Uterus (tissue), 4 donors: ENCODE data around the gene CDH4. TPM values are rescaled to one million over a fixed set of nuclear protein-coding genes. Genes with fewer than 3 reads are reported as not detected.

Experiments used
- DNase-seq, 2 donors: peaks; one replicate each; pipeline ENCODE4 v3.0.0-alpha.2; 2019 to 2020
- H3K27ac ChIP-seq, 2 donors: fragments of 200-600 bp; sonication (generic); 1 replicate in 1 of 2; 2 replicates in 1 of 2; pipeline ENCODE4 v1.5.1; 2016 to 2018
- H3K27me3 ChIP-seq, 2 donors: fragments of 200-600 bp; sonication (generic); one replicate each; pipeline ENCODE4 v1.5.1; 2018 to 2019; ENCODE audit warnings: control low read depth in 1 of 2
- H3K36me3 ChIP-seq, 2 donors: fragments of 200-600 bp; sonication (generic); one replicate each; pipeline ENCODE4 v1.5.1; 2019; ENCODE audit warnings: control low read depth in 1 of 2
- H3K4me1 ChIP-seq, 2 donors: fragments of 200-600 bp; sonication (generic); one replicate each; pipeline ENCODE4 v1.5.1; 2018 to 2019; ENCODE audit warnings: control low read depth in 1 of 2
- H3K4me3 ChIP-seq, 2 donors: fragments of 200-600 bp; sonication (generic); 1 replicate in 1 of 2; 2 replicates in 1 of 2; pipeline ENCODE4 v1.5.1; 2018 to 2019; ENCODE audit warnings: mild to moderate bottlenecking in 1 of 2
- H3K9me3 ChIP-seq, 2 donors: fragments of 200-600 bp; sonication (generic); one replicate each; pipeline ENCODE4 v1.5.1; 2019; ENCODE audit warnings: control low read depth in 1 of 2
- CTCF ChIP-seq, 4 experiments: fragments of 200-600 bp in 2 of 4; fragments of 450-650 bp in 2 of 4; sonication (generic) in 2 of 4; IDR thresholded peaks; one replicate each; pipeline ENCODE4 v1.5.1; 2016 to 2019; ENCODE audit warnings: antibody characterized with exemption in 4 of 4, mild to moderate bottlenecking in 2 of 4, moderate library complexity in 1 of 4
- POLR2A ChIP-seq, 2 donors: fragments of 450-650 bp; IDR thresholded peaks; one replicate each; pipeline ENCODE4 v1.6.1; 2016; ENCODE audit warnings: antibody characterized with exemption in 2 of 2, mild to moderate bottlenecking in 1 of 2, moderate library complexity in 1 of 2
- intact Hi-C: fragments of 100-400 bp; cut with DNase I; formaldehyde crosslinking; loops from one replicate; pipeline ENCODE4 v1.15.1; 2023; ENCODE audit warnings: low total_unique reads
- total RNA-seq, 4 donors: library from RNA; depleted of rRNA in 3 of 4; stranded (reverse); fragments of >200 nt in 3 of 4; gene quantifications; one replicate each; pipeline versions ENCODE4 v1.1.0 to v1.2.4, GENCODE V29; 2014 to 2023
- donor health status: DM: yes; HTN: yes; CAD: no.

The CDH4 gene
- total RNA-seq, 4 donors from 2014 or later: under 0.01 to 0.55 TPM; not detected in 2

GRCh38 chr20:61457725-61458124 lies 205.7 kb downstream of the CDH4 start:
- Histone ChIP-seq H3K27me3 (no peaks in the 10 kb centered on the region), H3K4me1 (no peaks in the 10 kb centered on the region), H3K9me3 (no peaks in the 10 kb centered on the region), H3K4me3 (no peak overlapping the region), H3K27ac (no peak overlapping the region), H3K36me3 (no peaks in the 10 kb centered on the region)
- DNase-seq: no peak
- intact Hi-C loops: no loop called here
- no peak for TF ChIP-seq CTCF (IDR thresholded peaks at IDR 0.05)
- TF ChIP-seq POLR2A (IDR thresholded peaks at IDR 0.05): no peak

GRCh38 chr20:61458146-61458746 lies 206.2 kb downstream of the CDH4 start:
- Histone ChIP-seq H3K9me3 (no peaks in the 10 kb centered on the region), H3K36me3 (no peaks in the 10 kb centered on the region), H3K4me1 (no peaks in the 10 kb centered on the region), H3K27me3 (no peaks in the 10 kb centered on the region), H3K27ac (no peak overlapping the region), H3K4me3 (no peak overlapping the region)
- DNase-seq: no peak
- intact Hi-C loops: no loop called here
- no peak for TF ChIP-seq POLR2A (IDR thresholded peaks at IDR 0.05)
- no peak for TF ChIP-seq CTCF (IDR thresholded peaks at IDR 0.05)

- Histone ChIP-seq H3K27ac (no peak overlapping the region), H3K36me3 (no peaks in the 10 kb centered on the region), H3K4me1 (no peaks in the 10 kb centered on the region), H3K4me3 (no peak overlapping the region), H3K9me3 (no peaks in the 10 kb centered on the region), H3K27me3 (no peaks in the 10 kb centered on the region)
- intact Hi-C loops: no loop called here
- DNase-seq: no peak
- TF ChIP-seq CTCF (IDR thresholded peaks at IDR 0.05): no peak
- TF ChIP-seq POLR2A (IDR thresholded peaks at IDR 0.05): no peak
Measured at GRCh38 chr20:61459266-61459665, 207.2 kb downstream of the CDH4 start.

- Histone ChIP-seq H3K27ac (no peak overlapping the region), H3K4me1 (no peaks in the 10 kb centered on the region), H3K4me3 (no peak overlapping the region), H3K36me3 (no peaks in the 10 kb centered on the region), H3K27me3 (no peaks in the 10 kb centered on the region), H3K9me3 (no peaks in the 10 kb centered on the region)
- no peak for DNase-seq
- TF ChIP-seq CTCF (IDR thresholded peaks at IDR 0.05) (no peak), POLR2A (IDR thresholded peaks at IDR 0.05) (no peak)
- intact Hi-C loops: no loop called here
Measured at GRCh38 chr20:61459705-61460104, 207.6 kb downstream of the CDH4 start.

GRCh38 chr20:61460261-61461052 lies 208.4 kb downstream of the CDH4 start:
- no peak for DNase-seq
- no peak overlapping the region for H3K4me3 ChIP-seq
- TF ChIP-seq CTCF (IDR thresholded peaks at IDR 0.05): no peak
- TF ChIP-seq POLR2A (IDR thresholded peaks at IDR 0.05): no peak
- H3K27ac ChIP-seq: no peak overlapping the region
- no peaks in the 10 kb centered on the region for H3K27me3 ChIP-seq
- intact Hi-C loops: no loop called here
- H3K9me3 ChIP-seq: no peaks in the 10 kb centered on the region
- H3K4me1 ChIP-seq: no peaks in the 10 kb centered on the region
- H3K36me3 ChIP-seq: no peaks in the 10 kb centered on the region
